Measurements from ENCODE around the gene NCOR1.
"Not testable (repeated sequence)": the region's sequence is repeated elsewhere in the genome, so short reads cannot be mapped to it uniquely, and the experiment has no call there.

NCOR1 gene

DNA sequence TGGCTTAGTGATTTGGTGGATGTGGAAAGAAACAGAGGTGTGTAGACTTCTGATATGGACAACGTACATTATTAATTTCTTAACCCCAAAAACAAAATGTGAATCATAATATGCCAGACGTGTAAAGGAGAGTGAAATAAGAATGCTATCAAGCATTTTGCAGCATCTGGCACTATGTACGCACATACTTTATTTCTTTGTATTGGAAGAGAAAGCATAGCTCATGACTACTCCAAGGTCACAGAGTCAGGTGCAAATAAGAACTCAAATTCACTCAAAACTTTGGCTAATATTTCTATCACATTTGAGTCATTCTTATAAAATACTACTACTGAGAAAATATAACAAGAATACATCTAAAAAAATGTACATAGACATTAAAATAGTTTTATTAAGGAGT, 140.9 kb downstream of the NCOR1 start:
- H3K4me3 ChIP-seq (ENCODE audit: low read length): no peak overlapping the region
- DNase-seq (ENCODE audit: low read depth): no peak
- TF ChIP-seq, protein P1, sequence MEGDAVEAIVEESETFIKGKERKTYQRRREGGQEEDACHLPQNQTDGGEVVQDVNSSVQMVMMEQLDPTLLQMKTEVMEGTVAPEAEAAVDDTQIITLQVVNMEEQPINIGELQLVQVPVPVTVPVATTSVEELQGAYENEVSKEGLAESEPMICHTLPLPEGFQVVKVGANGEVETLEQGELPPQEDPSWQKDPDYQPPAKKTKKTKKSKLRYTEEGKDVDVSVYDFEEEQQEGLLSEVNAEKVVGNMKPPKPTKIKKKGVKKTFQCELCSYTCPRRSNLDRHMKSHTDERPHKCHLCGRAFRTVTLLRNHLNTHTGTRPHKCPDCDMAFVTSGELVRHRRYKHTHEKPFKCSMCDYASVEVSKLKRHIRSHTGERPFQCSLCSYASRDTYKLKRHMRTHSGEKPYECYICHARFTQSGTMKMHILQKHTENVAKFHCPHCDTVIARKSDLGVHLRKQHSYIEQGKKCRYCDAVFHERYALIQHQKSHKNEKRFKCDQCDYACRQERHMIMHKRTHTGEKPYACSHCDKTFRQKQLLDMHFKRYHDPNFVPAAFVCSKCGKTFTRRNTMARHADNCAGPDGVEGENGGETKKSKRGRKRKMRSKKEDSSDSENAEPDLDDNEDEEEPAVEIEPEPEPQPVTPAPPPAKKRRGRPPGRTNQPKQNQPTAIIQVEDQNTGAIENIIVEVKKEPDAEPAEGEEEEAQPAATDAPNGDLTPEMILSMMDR (IDR thresholded peaks at IDR 0.05; ENCODE audit: insufficient read depth, low read depth, low read length, missing control alignments): no peak

DNA sequence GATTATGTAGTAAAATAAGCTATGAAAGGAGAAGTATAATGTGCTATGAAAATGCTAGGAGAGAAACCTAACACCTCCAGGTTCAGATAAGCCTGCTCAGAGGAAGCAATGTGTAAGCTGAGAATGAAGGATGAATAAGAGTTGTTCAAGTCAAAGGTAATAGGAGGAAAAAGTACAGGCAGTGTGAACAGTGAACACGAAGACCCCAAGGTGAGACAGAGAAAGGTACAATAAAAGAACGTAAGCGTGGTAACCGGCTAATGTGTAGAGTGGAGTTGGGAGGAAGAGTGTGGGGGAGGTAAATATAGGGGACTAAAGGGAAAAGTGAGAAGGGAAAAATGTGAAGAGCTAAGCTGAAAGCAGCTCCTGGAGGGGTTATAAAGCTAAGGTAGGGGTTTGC, 141.5 kb downstream of the NCOR1 start:
- H3K4me3 ChIP-seq (ENCODE audit: low read length): no peak overlapping the region
- DNase-seq (ENCODE audit: low read depth): no peak
- TF ChIP-seq, protein P1 (IDR thresholded peaks at IDR 0.05; ENCODE audit: insufficient read depth, low read depth, low read length, missing control alignments): no peak

DNA sequence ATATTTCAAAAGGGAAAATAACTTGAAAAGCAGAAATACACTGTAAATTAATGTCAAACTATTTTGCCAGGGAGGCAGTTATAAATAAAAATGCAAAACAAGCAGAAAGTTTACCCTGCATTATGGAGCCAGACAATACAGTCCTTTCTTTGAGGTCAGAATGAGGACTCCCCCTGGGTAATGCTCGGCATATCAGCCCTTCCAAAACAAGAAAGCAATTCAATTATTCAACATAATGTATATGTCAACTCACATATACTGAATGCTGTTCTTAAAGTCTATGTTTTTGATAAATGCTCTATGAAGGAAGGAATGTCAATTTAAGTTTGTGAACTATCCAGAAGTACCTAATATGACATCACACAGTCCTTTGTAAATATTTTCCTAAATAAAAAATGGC, 143.3 kb downstream of the NCOR1 start:
- no peak overlapping the region for H3K4me3 ChIP-seq (ENCODE audit: low read length)
- no peak for DNase-seq (ENCODE audit: low read depth)
- TF ChIP-seq, protein P1 (IDR thresholded peaks at IDR 0.05; ENCODE audit: insufficient read depth, low read depth, low read length, missing control alignments): no peak

DNA sequence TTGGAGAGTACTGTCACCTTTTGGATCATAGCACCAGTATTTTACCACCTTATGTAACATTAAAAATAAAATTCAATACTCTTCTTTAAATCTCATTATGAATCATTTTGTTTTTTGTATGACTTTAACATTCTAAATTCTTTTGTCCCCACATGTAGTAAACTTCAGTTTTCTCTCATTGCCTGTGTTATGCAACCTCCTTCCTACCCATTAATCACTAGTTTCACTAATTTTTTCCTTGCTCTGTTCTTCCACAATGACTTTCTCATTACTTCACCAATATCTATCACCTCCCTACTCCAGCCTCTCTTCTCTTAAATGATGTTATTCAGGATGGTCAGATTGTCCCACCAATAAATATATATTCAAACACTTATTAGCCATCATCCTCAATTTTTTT, 147.0 kb downstream of the NCOR1 start:
- no peak for DNase-seq (ENCODE audit: low read depth)
- TF ChIP-seq, protein P1 (IDR thresholded peaks at IDR 0.05; ENCODE audit: insufficient read depth, low read depth, low read length, missing control alignments): no peak
- H3K4me3 ChIP-seq (ENCODE audit: low read length): no peak overlapping the region

DNA sequence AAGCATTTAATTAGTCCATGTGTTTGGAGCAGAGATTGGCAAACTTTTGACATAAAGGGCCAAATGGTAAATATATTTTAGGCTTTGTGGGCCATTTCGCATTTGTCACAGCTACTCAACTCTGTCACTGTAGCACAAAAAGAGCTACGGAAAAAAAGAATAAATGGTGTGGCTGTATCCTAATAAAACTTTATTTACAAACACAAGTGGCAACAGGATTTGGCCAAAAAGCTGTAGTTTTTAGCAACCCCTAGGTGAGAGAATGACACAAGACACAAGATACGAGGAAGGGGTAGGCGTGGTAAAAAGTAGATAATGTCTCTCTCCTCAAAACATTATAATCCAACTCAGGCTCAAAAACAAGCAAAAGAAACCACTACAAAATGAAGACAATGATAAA, 149.2 kb downstream of the NCOR1 start:
- TF ChIP-seq, protein P1 (IDR thresholded peaks at IDR 0.05; ENCODE audit: insufficient read depth, low read depth, low read length, missing control alignments): no peak
- no peak overlapping the region for H3K4me3 ChIP-seq (ENCODE audit: low read length)
- no peak for DNase-seq (ENCODE audit: low read depth)

DNA sequence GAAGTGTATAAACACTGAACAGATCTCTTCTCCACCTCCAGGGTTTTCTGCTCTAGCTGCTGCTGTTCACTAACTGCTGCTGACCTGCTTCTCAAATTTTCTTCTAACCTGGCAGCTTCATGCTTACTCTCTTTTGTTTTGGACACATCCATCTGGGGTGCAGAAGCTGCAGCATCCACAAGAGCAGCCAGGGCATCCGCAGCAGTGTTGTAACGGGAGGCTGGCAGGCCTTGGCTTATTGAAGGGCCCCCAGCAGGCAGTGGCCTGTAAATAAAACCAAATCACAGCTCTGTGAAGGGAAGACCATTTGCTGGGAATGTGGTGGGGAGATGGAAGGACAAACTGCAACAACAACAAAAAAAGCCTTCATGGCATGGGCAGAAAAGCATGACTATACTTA, 153.7 kb downstream of the NCOR1 start:
- DNase-seq (ENCODE audit: low read depth): no peak
- TF ChIP-seq, protein P1 (IDR thresholded peaks at IDR 0.05; ENCODE audit: insufficient read depth, low read depth, low read length, missing control alignments): no peak
- H3K4me3 ChIP-seq (ENCODE audit: low read length): no peak overlapping the region

DNA sequence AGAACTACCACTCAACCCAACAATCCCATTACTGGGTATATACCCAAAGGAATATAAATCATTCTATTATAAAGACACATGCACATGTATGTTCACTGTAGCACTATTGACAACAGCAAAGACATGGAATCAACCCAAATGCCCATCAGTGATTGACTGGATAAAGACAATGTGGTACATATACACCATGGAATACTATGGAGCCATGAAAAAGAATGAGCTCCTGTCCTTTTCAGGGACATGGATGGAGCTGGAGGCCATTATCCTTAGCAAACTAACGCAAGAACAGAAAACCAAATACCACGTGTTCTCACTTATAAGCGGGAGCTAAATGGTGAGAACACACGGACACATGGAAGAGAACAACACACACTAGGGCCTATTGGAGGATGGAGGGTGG, 160.2 kb downstream of the NCOR1 start:
- not testable (repeated sequence) for H3K4me3 ChIP-seq (ENCODE audit: low read length)

DNA sequence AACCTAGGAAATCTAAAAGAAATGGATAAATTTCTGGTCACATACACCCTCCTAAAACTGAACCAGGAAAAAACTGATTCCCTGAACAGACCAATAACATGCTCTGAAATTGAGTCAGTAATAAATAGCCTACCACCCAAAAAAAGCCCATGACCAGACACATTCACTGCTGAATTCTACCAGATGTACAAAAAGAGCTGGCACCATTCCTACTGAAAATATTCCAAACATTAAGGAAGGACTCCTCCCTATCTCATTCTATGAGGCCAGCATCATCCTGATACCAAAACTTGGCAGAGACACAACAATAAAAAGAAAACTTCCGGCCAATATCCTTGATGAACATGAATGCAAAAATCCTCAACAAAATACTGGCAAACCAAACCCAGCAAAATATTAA, 162.8 kb downstream of the NCOR1 start:
- no peak for DNase-seq (ENCODE audit: low read depth)
- TF ChIP-seq, protein P1 (IDR thresholded peaks at IDR 0.05; ENCODE audit: insufficient read depth, low read depth, low read length, missing control alignments): no peak
- no peak overlapping the region for H3K4me3 ChIP-seq (ENCODE audit: low read length)

More for the DNA sequence above, 160.2 kb downstream of the NCOR1 start:
- DNase-seq (ENCODE audit: low read depth): not testable (repeated sequence)
